GM21526 (cell line): ENCODE measurements around the gene COX5A.
"Not testable (repeated sequence)": the region's sequence is repeated elsewhere in the genome, so short reads cannot be mapped to it uniquely, and the experiment has no call there.

Source experiments
- ATAC-seq: cut with Tn5 transposase; IDR thresholded peaks from one replicate; pipeline ENCODE4 v1.9.1; 2021; ENCODE audit warnings: moderate library complexity; ENCODE audit not compliant: unreplicated experiment, low FRiP score

COX5A gene

DNA sequence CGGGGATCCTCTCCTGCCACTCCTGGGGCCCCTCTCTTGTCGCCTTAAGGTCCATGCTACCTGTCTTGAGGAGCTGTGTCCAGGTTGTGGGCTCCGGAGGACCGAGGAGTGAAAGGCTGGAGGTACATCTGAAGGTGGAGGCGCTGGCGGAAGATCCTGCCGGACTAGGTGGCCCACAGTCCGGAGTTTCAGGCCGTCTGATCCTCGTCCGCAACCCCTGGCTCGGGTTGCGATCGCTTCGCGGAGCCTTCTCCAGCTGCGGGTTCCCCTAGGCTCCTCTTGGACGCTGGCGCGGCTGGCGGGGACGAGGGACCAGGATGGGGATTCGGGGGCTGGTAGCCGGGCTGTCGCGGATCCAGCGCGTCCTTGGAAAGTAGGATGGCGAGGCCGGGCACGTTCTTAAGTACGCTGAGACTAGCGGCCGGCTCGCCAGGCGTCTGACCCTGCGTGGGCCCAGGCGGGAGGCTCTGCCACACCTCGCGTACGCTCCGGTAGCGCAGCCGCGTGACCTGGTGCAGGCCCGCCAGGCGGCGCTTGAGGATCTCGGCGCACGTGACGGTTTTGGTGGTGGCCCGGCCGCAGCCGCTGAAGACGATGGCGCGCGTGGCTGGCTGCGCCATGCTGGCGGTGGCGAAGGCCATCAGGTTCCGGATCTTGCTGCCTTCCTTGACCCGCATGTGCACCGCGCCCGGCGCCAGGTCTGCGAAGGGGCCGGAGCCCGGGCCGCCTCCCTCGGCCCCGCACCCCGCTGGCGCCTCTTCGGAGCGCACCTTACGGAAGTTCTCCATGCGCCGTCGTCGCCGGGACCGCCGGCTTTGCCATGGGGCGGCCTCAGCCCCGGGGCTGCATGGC, 18.1 kb upstream of the COX5A start:
- peak; percentile 40 for ATAC-seq

DNA sequence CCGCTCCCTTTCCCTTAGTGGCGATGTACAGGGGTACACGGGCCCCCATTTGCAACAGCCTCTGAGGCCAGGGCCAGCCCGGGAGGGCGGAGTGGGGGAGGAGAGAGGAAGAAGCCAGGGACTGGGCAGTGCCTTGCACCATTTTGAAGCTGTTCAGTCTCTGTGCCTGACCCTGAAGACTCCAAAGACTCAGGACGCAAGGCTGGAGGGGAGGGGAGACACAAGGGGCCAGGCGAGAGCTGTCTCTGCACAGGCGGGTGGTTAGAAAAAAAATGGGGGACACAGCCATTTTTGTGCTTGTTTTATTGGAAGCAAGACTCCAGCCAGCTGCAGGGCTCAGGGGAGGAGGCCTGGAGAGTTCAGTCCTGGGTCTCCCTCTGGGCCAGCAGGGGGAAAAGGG, 17.1 kb upstream of the COX5A start:
- no peak for ATAC-seq

DNA sequence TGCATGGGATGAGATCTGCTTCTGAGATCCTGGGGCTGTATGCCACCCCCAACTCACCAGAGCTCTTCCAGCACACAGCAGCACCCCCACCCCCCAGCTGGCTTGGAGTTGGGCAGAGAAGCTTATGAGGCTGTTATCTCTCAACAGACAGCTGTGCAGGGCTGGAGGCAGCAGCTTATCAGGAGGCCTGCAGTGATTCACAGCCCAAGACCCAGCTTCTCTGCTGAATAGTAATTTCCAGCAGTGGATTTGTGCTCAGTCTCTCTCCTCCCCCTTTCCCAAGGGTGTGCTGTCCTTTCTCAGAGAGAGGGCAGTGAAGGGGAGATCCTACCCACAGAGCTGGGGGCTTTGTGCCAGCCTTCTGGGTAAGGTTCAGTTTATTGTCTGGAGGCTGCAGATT, 16.6 kb upstream of the COX5A start:
- no peak for ATAC-seq

DNA sequence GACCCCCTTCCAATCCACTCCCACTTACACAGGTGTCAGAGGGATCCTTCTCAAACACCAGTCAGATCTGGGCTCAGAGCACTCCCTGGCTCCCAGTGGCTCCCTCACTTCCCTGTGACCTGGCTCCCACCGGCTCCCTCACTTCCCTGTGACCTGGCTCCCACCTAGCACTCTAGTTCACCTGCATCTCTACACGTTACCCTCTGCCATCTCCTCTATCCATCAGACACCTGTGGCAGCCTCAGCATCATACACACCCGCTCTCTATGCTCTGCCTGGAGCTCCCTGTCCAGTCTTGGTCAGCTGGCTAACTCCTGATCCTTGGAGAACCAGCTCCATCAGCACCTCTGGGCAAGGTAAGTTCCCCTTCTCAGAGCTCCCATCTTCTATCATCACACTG, 13.1 kb upstream of the COX5A start:
- no peak for ATAC-seq

DNA sequence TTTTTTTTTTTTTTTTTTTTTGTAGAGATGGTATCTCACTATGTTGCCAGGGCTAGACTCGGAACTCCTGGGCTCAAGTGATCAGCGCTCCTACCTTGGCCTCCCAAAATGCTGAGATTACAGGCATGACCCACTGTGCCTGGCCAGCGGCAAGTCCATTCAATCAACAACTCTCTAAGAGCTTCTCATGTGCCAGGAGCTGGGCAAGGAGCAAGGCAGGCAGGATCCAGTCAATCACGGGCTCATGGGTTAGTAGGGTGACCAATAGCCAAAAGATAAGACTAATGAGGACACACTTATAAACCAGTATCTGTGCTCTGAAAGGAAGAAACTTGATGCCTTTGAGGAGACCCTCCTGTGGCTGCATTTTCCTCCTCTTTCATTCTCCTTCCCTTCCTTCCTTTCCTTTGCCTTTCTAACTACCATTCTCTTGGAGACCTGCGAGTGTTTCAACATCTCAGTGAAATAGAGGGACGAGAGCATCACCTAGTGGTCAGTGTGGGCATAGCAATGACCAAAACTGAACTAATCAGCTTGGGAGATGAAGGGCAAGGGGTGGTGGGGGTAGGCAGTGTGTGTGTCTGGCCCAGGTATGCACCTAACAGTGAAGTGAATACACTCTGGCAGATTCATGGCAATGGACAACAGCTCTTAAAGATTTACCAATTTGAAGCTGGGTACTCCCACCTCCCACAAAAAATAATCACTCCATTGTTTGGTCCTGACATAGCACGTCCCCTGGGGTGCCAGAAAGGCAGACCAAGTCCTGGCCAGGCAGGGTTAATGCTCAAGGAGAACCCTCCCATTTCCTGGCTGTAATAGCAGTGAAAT, 12.4 kb upstream of the COX5A start:
- no peak for ATAC-seq

DNA sequence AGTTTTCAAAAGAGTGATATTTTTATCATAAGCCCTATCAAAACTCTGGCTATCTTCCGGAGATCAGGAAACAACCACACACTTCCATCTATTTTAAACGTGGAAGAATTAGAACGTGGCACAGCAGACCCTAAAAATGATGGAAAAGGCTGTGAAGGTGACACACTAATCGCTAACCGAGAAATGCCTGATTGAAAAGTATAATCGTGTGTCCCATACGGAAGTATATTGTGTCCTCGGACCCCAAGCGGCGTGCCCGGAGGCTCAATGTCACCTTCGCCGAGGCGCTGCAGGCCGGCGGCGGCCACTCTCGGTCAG, 642 bp downstream of the COX5A start:
- no peak for ATAC-seq

DNA sequence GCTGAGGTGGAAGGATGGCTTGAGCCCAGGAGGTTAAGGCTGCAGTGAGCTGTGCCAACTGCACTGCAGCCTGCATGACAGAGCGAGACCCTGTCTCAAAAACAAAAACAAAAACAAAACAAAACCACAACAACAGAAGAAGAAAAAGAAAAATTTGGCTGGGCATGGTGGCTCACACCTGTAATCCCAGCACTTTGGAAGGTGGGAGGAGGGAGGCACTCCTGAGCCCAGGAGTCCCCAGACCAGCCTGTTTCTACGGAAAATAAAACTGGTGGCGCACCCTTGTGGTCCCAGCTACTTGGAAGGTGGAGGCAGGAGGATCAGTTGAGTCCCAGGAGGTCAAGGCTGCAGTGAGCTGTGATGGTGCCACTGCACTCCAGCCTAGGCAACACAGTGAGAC, 2.7 kb downstream of the COX5A start:
- not testable (repeated sequence) for ATAC-seq

DNA sequence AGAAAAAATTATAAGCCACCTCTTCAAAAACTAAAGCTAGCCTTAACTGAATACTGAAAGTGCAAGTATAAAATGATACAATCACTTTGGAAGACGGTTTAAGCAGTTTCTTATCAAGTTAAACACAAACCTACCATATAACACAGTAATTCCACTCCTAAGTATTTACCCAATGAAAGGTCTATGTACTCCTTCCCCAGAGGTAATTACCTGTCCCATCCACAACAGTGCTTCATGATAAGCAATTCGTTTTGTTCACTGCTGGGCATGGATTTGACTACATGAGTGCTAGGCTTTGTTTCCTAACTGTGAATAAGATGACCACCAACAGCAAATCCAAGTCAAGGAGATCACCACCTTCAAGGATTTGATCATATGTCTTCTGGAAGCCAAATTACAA, 4.3 kb downstream of the COX5A start:
- no peak for ATAC-seq

DNA sequence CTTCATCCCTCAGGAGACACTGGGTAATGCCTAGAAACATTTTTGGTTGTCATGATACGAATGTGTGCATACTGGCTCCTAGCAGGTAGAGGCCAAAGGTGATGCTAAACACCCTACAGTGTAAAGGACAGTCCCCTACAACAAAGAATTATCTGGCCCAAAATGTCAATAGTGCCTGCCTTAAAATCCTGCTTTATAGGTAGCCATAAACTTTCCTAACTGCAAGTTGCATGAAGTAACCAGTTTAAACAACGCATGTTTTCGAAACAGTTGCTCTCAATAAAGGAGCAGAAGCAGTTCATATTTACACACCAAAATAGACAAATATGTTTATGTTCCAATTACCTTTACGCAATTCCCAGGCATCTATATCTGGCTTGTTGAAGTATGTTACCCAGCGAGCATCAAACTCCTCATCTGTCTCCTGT, 9.1 kb downstream of the COX5A start:
- no peak for ATAC-seq

DNA sequence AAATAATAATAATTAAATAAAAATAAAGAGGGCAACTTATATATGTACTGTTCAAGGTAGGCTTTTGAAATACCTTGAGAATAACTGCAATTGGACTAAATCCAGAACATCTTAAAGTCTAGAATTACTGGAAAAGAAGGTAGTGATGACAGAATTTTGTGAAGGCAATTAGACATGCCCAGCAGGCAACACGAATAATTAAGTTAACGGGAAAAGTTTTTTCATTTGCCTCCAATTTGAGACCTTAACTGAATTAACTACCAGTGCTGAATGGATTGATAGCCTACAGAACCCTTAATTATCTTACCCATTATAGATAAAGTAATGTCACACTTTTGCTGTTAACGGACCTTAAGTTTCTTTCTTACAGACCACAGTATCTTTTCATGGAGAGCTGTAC, 13.3 kb downstream of the COX5A start:
- ATAC-seq = no peak

DNA sequence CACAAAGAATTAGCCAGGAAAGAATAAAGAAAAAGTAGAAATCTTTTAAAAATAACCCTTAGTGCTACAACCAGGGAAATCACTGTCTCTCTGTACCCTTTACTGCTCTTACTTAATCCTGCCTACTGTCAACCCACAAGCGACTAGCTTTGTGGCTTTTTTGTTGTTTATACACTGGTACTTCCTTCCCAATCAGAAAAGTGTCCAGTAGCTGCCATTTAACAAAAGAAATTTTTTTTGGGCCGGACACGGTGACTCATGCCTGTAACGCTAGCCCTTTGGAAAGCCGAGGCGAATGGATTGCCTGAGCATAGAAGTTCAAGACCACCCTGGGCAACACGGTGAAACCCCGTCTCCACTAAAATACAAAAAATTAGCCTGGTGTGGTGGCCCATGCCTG, 17.4 kb downstream of the COX5A start:
- ATAC-seq = no peak

DNA sequence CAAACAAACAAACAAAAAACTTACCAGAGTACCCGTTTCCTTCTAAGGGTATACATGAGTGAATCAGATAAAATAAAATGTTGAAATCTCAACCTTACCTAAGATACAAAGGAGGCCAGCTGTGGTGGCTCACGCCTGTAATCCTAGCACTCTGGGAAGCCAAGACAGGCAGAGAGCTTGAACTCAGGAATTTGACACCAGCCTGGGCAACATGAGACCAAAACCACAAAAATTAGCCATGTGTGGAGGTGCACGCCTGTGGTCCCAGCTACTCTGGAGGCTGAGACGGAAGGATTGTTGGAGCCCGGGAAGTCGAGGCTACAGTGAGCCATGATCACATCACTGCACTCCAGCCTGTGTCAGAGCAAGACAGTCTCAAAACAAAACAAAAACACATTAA, 20.2 kb downstream of the COX5A start:
- no peak for ATAC-seq

DNA sequence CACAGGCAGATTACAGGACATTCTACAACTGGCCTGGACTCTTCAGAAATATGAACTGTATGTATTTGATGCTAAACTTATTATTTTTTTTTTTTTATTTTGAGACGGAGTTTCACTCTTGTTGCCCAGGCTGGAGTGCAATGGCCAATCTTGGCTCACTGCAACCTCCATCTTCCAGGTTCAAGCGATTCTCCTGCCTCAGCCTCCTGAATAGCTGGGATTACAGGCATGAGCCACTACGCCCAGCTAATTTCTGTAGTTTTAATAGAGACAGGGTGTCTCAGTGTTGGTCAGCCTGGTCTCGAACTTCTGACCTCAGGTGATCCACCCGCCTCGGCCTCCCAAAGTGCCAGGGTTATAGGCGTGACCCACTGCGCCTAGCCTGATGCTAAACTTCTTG, 24.1 kb downstream of the COX5A start:
- not testable (repeated sequence) for ATAC-seq

DNA sequence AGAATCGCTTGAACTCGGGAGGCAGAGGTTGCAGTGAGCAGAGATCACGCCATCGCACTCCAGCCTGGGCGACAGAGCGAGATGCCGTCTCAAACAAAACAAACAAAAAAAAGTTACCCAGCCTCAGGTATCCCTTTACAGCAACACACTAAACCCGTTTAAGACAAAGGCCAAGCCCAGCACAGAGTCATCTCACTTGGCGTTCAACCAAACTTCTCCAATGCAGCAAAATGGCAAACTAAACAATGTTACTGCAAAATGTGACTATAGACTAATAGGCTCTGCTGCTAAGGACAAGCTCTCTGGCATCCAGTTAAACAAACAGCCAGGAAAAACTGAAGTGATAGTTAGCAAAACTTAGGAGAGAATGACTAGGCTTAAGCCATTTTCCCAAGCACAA, 24.8 kb downstream of the COX5A start:
- no peak for ATAC-seq

DNA sequence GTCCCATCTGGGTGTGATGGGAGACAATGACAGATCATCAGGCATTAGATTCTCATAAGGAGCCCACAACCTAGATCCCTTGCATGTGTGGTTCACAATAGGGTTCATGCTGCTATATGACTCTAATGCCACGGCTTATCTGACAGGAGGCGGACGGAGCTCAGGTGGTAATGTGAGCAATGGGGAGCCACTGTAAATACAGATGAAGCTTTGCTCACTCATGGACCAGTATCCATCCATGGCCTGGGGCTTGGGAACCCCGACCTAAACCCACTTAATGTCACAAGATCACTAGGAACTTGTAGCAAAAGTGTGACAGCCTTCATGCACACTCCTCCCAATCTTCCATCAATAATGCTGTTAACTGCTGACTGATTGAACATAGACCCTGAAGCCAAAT, 29.2 kb downstream of the COX5A start:
- ATAC-seq = no peak

DNA sequence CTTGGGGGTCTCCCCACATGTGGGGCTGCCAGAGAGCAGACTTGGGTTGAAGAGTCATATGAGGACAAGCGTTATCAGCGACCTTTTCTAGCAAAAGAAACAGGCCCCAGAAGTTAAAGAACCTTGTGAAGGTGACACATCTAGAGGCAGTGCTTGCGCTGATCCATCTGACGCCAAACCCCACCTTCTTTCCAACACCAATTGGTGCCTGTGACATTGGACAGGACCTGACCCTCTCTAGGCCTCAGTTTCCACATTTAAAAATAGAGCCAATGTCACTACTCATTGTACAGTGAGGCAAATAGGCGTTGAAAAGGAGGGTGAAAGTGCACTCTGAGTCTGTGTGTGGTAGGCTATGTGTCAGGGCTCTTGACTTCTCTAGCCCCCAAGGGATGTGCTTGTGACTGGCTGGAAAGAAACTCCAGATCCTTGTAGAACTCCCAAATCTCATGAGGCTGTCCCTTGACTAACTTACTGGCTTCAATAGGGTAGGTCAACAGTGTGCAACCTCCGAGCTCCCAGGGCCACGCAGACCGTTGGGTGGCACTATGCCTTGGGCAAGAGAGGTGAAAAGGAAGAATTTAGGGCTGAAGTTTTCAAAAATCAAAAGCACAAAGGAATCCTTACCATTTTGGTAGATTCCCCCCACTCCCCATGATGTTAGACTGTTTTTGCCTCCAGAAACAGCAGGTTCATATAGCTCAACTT, 30.6 kb downstream of the COX5A start:
- ATAC-seq = no peak

DNA sequence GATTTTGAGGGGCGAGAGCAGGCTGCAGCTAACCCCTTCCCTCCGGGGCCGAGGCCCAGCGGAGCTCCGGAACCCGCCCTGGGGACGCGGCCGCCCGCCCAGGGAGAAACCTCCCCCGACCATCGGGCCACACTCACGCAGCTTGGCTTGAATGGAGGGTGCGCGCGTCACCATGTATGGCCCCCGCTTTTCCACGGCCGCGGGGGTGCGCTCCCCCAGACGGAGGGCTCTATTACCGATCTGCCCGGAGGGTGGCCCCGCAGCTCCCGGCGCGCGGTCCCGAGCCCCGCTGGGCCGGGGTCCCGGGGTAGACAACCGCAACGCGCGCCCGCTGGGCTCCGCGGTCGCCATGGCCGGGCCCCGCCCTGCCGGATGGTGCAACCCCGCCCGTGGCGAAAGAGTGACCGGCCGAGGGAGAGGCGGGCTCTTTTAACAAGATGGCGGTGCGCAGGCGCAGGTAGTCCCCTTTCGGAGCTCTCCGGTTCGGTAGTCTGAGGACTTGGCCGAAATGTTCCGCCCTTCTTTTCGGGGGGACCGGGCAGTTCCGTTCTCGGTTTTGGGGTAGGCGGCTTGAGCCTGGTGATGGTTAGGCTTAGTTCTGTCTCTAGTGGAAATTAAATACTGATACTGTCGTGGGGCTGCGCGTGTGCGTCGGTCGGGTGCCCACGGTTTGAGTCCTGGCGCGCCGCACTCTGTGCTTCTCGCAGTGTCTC, 31.3 kb downstream of the COX5A start, which contains the start of gene FAM219B:
FAM219B (minus strand) TSS at position 402 of the 713 bp plus-strand sequence; CDS start at position 351, 51 bp downstream.
- peak; percentile 68 for ATAC-seq

DNA sequence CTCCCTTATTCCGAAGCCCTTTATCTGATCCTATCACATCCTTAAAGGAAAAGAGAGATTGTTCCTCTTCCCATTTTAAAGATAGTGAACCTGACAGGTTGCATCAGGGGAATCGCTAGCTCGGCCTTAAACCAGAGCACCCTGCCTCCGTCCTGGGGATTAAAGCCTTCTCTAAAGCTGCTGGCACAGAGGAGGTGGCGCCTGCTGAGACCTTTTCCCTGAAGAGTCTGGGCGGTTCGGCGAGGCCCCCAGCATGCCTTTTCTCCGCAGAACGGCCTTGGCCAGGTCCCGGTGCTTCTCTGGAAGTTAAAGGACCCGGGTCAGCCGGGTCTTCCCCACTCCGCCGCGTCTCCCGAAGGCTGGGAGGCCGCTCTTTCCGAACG, 31.8 kb downstream of the COX5A start:
- no peak for ATAC-seq

DNA sequence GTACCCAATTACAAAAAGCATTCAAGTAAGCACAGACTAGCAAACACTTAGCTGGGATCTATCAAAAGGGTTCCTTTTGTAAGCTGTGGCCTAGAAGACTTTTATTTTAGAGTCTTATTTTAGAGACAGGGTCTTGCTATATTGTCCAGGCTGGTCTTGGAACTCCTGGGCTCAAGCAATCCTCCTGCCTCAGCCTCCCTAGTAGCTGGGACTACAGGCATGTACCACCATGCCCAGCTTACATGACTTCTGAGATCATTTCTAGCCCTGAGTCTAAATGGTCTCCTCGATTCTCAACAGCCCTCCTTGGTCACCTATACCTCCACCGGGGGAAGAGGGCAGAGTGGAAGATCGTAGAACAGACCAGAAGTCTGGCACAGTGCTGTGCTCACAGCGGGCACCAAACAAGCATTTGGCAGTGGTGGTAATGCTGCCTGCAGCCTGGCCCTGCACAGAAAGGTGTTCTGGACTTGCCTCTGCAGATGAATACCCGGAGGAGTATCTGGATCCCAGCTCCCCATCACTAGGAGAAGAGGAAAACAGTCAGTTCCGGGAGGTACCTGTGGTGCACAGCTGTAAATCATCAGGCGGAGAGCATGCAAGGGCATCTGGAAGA, 33.6 kb downstream of the COX5A start:
- ATAC-seq = no peak

DNA sequence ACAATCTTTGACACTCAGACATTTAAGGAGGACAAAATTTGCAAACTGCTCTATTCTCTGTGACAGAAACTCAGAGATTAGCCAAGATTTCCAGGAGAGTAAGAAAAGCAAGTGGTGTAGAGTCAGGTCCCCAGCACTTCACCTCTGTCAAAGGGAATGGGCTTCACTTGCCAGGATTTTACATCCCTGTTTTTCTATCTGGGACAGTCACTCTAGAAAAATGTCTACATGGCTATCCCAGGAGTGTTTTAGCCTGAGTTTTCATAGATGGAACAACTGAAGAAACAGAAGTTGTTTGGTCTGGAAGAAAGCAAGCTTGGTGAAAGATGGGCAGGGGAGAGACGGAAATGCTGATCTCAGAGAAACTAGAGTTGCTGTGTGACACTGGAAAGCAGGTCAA, 34.2 kb downstream of the COX5A start:
- no peak for ATAC-seq
